Measurements from ENCODE around the gene FARP2.

The FARP2 gene

GRCh38 chr2:241530571-241530970, 174.5 kb downstream of the FARP2 start:
- no peak for TF ChIP-seq CTCF (IDR thresholded peaks at IDR 0.05; ENCODE audit: low read depth, low read length)
- no peaks in the 10 kb centered on the region for H3K36me3 ChIP-seq
- H3K4me1 ChIP-seq = no peaks in the 10 kb centered on the region
- H3K4me3 ChIP-seq (ENCODE audit: low read depth, low read length) = no peak overlapping the region
- H3K9me3 ChIP-seq = no peaks in the 10 kb centered on the region
- no peak for DNase-seq
- H3K27me3 ChIP-seq = no peaks in the 10 kb centered on the region

DNA sequence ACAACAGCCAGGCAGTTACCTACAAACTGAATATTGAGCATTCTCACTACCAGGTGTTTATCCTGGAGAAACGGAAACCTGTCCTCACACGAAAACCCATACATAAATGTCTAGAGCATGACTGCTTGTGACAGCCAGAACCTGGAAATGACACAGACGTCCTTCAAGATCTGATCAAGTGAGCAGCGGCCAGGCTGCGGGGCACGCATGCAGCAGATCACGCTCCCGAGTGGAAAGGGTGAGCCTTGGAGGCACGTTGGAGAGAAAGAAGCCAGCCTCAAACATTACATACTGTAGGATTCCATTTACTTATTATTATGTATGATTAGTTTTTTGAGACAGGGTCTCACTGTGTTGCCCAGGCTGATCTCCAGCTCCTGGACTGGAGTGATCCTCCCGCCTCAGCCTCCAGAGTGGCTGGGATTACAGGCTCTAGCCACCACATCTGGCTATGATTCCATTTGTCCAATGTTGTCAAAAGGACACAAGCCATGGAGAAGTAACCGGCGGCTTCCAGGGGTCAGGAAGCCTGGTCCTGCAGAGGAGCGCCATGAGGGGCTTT, 175.2 kb downstream of the FARP2 start:
- H3K4me1 ChIP-seq = no peaks in the 10 kb centered on the region
- no peaks in the 10 kb centered on the region for H3K36me3 ChIP-seq
- H3K27me3 ChIP-seq = no peaks in the 10 kb centered on the region
- no peak for DNase-seq
- no peak overlapping the region for H3K4me3 ChIP-seq (ENCODE audit: low read depth, low read length)
- H3K9me3 ChIP-seq = no peaks in the 10 kb centered on the region
- no peak for TF ChIP-seq CTCF (IDR thresholded peaks at IDR 0.05; ENCODE audit: low read depth, low read length)

DNA sequence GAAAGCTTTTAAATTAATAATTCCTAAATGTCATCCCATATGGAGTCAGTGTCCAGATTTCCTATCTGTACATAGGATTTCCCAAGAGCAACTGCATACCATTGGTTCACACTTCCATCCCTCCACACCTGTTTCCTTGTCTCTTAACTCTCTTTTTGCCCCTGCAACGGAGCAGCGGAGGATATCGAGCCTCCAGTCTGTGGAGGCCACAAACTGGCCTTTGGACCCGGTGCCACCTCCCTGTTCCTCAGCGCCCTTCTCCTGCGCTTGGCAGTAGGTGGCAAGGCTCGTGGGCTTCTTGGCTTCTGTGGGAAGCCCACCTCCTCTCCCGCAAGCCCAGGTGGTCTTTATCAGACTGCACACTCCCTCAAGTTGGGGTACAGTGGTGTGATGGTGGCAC, 176.1 kb downstream of the FARP2 start:
- no peaks in the 10 kb centered on the region for H3K36me3 ChIP-seq
- no peaks in the 10 kb centered on the region for H3K27me3 ChIP-seq
- DNase-seq = no peak
- H3K4me1 ChIP-seq = no peaks in the 10 kb centered on the region
- no peak for TF ChIP-seq CTCF (IDR thresholded peaks at IDR 0.05; ENCODE audit: low read depth, low read length)
- H3K4me3 ChIP-seq (ENCODE audit: low read depth, low read length) = no peak overlapping the region
- H3K9me3 ChIP-seq = no peaks in the 10 kb centered on the region

GRCh38 chr2:241532733-241533601, 176.9 kb downstream of the FARP2 start:
- no peak for DNase-seq
- no peaks in the 10 kb centered on the region for H3K27me3 ChIP-seq
- H3K36me3 ChIP-seq = no peaks in the 10 kb centered on the region
- no peak overlapping the region for H3K4me3 ChIP-seq (ENCODE audit: low read depth, low read length)
- no peaks in the 10 kb centered on the region for H3K9me3 ChIP-seq
- no peaks in the 10 kb centered on the region for H3K4me1 ChIP-seq
- TF ChIP-seq CTCF (IDR thresholded peaks at IDR 0.05; ENCODE audit: low read depth, low read length) = no peak

DNA sequence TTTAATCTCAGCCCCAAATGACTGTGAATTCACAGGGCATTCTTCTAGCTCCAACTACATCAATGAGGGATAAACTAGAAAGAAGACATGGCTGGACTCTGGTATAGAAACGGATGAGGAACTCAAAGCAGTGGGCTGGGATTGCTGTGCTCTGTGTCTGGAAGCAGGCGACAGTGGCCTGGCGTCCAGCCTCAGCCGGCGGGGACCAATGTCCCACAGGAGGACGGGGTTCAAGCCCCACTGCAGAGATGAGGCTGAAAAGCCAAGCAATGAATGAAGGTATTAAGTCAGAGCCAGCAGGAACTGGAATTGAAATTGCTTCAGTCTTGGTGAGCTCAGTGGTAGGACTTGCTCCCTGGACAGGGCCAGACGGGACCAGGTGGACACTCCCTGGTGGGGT, 178.2 kb downstream of the FARP2 start:
- no peak for TF ChIP-seq CTCF (IDR thresholded peaks at IDR 0.05; ENCODE audit: low read depth, low read length)
- Histone ChIP-seq H3K36me3 (no peaks in the 10 kb centered on the region), H3K9me3 (no peaks in the 10 kb centered on the region), H3K4me1 (no peaks in the 10 kb centered on the region), H3K4me3 (ENCODE audit: low read depth, low read length) (no peak overlapping the region), H3K27me3 (no peaks in the 10 kb centered on the region)
- DNase-seq = no peak

DNA sequence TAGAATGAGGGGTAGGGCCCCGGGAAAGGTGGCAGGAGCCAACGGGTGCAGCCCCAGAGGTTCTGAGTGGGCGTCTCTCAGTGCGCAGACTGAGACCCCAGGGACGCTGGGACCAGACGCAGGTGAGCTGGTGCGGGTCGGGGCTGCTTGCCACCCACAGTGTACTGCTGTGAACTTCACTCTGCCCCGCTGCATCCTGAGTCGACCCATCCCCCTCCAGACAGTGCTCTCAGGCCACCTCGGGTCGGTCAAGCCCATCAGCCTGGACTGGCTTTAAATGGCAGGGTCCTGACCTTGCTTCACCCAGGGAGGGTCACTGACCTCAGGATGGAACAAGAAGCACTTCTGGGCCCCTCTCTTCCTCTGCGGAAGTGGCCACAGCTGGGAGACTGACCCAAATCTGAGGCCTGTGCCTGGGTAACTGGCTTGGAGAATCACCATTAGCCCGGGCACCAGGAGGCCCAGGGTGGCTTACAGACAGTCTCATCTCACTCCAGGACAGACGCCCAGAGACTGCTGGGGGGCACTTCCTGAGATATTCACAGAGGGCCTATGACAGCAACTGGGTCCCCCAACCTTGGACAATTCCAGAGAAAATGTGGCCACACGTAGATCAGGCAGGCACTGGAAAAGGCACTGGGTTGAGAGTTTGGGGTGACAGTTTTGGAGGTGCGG, 178.8 kb downstream of the FARP2 start:
- H3K27me3 ChIP-seq = no peaks in the 10 kb centered on the region
- no peak for DNase-seq
- no peaks in the 10 kb centered on the region for H3K9me3 ChIP-seq
- TF ChIP-seq CTCF (IDR thresholded peaks at IDR 0.05; ENCODE audit: low read depth, low read length) = no peak
- H3K4me1 ChIP-seq = no peaks in the 10 kb centered on the region
- no peaks in the 10 kb centered on the region for H3K36me3 ChIP-seq
- no peak overlapping the region for H3K4me3 ChIP-seq (ENCODE audit: low read depth, low read length)
